HG03558 (cell line): ENCODE measurements around the gene KLHL30.

ENCODE experiments used
- ATAC-seq: cut with Tn5 transposase; IDR thresholded peaks from one replicate; pipeline ENCODE4 v1.9.1; 2021; ENCODE audit warnings: moderate number of reproducible peaks; ENCODE audit not compliant: unreplicated experiment; ENCODE audit errors: extremely low read depth

Gene KLHL30

GRCh38 chr2:238159071-238159539, 20.6 kb downstream of the KLHL30 start:
- no peak for ATAC-seq

DNA sequence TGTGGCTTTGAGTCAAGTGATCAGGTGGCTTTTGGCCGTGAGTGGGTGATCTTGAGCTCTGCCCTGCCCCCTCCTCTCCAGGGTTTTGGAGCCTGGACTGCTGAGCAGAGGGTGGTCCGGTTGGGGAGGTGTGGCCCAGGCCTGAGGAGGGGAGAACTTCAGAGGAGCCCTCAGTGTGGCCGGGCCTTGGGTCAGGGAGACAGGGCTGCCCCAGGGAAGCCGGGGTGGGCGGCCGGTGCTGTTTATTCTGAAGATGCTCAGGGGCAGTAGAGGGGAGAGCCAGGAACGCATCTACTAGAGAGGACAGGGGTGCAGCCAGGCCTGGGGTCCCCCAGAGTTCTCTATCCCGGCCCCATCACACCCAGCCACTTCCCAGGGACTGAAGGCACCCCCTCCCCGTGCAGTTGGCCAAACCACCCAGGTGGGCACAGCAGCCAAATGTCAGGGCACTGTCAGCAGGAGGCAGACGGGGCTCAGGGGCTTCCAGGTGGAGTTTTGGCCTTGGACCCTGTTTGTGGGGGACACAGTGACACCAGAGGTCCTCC, 21.3 kb downstream of the KLHL30 start:
- no peak for ATAC-seq

GRCh38 chr2:238160206-238161129, 22.0 kb downstream of the KLHL30 start:
- ATAC-seq = no peak

GRCh38 chr2:238161291-238162051, 23.0 kb downstream of the KLHL30 start:
- no peak for ATAC-seq

DNA sequence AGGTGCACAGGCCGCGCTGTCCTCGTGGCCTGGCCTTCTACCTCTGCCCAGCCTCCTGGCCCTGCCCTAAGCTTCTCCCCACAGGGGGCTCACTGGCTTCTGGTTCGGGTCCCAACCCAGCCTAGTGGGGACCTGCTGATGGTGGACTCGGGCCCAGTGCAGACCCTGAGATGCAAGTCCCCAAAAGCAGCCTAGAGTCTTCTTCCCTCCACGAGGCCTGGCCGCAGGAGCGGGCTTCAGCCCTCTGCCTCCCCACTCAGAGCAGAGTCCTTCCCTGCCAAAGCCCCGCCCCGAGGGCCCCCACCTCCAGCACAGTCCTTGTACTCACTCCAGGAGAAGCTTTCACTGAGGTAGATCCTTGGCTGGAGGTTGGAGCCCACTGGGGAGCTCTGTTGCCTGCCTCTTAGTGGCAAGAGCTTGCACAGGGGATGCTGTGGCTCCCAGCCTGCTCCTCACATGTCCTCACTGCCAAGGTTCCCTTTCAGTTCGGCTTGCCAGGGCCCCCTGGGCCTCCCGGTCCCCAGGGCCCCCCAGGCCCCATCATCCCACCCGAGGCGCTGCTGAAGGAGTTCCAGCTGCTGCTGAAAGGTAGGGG, 23.9 kb downstream of the KLHL30 start:
- no peak for ATAC-seq

DNA sequence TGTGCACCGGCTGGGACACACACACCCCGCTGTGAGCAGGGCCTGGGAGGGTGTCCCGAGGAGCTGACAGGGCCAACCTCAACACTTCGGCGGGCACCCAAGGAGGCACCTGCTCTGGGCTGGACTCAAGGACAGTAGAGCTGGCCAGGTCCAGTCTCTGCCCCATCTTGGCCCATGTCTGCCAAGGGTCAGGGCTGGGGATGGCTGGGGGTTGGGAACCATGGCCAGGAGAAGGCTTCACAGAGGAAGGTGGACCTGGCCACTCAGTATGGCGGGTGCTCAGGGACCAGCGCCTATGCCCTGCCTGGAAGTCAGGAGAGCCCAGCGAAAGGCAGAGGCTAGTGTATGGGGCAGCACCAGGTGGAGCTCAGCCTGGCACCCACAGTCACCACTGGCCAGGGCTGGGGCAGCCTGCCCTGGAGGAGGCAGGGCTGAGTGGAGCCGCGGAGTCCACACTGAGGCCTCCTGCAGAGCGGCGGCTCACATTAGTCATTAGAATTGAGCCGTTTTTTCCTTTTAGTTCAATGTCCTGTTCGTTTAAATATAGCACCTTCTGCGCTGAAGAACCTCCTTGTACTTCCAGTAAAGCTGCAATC, 24.5 kb downstream of the KLHL30 start:
- ATAC-seq = no peak

DNA sequence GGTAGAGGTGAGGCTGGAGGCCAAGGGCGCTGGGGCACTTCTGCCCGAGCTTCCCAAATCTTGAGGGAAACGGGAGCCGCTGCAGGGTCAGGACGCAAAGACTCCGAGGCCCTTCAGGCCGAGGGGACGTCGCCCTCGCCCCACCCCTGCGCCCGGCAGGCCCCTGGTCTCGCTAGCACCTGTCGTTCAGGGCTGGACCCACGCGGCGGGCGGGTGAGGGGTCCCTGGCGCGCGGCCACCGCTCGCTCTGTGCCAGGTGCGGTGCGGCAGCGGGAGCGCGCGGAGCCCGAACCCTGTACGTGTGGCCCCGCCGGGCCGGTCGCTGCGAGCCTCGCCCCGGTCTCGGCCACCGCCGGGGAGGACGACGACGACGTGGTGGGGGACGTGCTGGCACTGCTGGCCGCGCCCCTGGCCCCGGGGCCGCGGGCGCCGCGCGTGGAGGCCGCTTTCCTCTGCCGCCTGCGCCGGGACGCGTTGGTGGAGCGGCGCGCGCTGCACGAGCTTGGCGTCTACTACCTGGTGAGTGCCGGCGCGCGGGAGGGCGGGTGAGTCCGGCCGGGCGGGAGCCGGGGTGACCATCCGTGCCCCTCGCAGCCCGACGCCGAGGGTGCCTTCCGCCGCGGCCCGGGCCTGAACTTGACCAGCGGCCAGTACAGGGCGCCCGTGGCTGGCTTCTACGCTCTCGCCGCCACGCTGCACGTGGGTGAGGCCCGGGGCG, 25.2 kb downstream of the KLHL30 start:
- no peak for ATAC-seq

DNA sequence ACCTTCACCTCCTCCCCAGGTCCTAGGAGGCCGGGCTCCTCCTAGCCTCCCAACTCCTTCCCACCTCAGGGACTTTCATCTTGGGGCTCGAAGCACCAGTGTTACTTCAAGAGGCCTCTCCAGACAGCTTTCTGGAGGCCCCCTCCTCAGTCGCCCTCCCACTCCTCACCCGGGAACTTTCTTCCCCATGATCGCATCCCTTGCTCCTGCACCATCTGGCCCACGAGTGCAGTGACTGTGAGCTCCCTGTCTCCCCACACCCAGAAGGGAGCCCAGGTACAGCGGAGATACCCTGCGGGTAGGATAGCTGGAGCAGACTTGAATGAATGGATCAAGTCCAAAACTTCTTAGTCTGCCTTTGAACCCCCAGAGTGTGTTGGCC, 26.4 kb downstream of the KLHL30 start:
- ATAC-seq = no peak

GRCh38 chr2:238165288-238165921, 26.9 kb downstream of the KLHL30 start:
- ATAC-seq = no peak

GRCh38 chr2:238166391-238167343, 28.2 kb downstream of the KLHL30 start:
- ATAC-seq = no peak

DNA sequence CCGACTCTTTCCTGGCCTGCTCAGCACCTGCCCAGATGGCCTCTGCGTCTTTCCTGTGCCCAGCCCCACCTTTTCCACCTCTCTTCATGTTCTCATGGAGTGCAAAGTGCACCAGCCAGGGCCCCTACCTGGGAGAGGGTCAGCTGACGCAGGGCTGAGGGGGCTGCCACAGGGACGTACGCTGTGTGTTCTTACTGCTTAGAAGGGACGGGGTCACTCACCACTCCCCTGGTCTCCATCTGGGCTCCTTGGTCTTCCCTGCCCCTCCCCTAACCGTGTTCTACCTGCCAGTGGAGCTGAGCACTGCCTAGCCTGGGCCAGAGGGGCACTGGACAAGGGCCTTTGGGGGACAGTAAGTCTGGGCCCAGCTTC, 28.9 kb downstream of the KLHL30 start:
- ATAC-seq = no peak

DNA sequence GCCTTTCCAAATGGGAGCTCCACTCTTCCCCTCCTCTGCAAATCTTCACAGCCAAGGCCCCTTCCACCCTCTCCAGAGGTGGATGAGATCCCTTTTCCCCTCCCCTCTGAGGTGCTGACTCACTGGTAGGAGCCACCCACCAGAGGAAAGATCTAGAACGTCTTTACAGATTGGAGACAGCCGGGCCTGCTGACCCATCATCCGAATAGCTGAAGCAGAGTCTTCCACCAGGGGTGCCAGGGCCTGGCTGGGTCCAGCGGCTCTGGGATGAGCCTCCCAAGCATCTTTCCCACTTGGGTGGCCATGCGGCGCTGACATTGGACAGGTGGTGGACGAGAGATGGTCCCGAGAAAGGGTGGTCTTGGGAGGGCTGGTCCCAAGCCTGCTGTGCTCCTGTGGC, 29.3 kb downstream of the KLHL30 start:
- ATAC-seq = no peak

- ATAC-seq = no peak
These were observed 30.0 kb downstream of the KLHL30 start for GRCh38 chr2:238168196-238169047.

DNA sequence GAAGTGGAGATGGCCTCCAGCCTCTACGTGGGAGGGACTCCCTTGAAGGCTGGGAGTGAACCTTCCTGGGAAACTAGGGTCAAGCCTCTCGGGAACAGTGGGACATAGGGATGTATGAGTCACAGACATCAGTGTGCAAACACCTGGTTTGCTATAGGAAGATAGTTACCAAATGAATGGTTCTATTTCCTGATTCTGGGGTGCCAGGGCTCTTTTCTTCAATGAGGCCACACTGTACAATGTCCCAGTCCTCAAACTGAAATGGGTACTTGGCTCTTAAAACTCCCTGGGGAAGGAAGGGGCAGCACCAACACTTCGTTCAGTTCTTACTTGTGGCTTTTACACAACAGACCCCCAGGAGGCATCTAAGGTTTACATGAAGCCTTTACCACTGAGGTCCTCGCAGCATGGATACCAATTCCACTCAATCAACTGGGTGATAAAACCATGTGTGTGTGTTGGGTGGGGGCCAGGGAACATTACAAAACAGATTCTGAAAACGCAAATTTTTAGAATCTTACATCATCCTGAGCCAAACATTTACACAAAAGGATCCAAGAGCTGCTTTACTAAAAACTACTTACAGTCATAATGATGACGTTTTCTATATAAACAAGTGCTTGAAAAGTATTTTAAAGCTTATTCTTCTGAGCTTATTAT, 30.7 kb downstream of the KLHL30 start:
- ATAC-seq = no peak

- no peak for ATAC-seq
These were observed 31.3 kb downstream of the KLHL30 start for GRCh38 chr2:238169708-238170251.

DNA sequence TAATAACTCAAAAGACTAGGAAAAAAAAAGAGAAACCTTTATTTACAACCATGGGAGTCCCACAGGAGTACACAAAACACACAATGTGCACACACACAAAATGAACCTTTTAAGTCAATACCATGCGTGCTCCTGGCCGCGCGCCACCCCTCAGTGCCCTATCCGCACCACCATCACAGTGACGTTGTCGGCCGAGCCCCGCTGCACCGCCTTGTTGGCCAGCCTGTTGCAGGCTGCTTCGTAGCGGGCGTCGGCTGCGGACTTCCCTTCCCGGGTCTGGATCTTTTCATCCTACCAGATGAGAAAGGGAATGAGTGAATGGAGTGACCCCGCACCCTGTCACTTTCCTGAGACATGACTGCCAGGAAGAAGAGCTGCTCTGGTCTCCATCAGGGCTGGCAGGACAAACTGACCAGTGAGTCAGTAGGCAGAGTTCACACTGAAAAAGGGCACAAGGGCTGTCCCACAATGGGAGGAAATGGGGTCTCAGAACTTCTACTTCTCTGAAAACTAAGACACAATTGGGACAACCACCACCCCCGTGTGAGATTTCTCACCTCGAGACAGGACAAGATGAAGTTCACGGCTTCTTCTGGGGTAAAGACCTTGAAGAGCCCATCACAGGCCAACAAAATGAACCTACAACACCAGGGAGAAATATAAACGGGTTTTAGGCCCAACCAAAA, 32.1 kb downstream of the KLHL30 start:
- ATAC-seq = no peak
